T-helper 17 cell (primary cell): ENCODE data around the gene CLCF1. TPM values are rescaled to one million over a fixed set of nuclear protein-coding genes. Genes with fewer than 3 reads are reported as not detected.

Source experiments
- ATAC-seq: fragments of 150-1000 bp; cut with Tn5 transposase; 2 replicates; pipeline ENCODE4 v1.10.0; 2021; ENCODE audit warnings: mild to moderate bottlenecking, moderate library complexity
- DNase-seq, 3 donors: peaks; one replicate each; pipeline versions ENCODE4 v3.0.0 to v3.0.0-alpha.2; 2020 to 2021
- H3K9me3 ChIP-seq: one replicate; pipeline ENCODE4 v1.7.0; 2013; ENCODE audit warnings: low read length, mild to moderate bottlenecking; ENCODE audit not compliant: control insufficient read depth, poor library complexity, severe bottlenecking
- H3K27ac Mint-ChIP-seq: one replicate; pipeline ENCODE4 v1.8.0; 2022; ENCODE audit warnings: mild to moderate bottlenecking, moderate library complexity, mixed read lengths
- H3K27me3 Mint-ChIP-seq: one replicate; pipeline ENCODE4 v1.8.0; 2022; ENCODE audit warnings: mixed read lengths
- H3K36me3 Mint-ChIP-seq: one replicate; pipeline ENCODE4 v1.8.0; 2022; ENCODE audit warnings: low read depth, mixed read lengths
- H3K4me1 Mint-ChIP-seq: one replicate; pipeline ENCODE4 v1.8.0; 2022; ENCODE audit warnings: mild to moderate bottlenecking, mixed read lengths
- H3K4me3 Mint-ChIP-seq: one replicate; pipeline ENCODE4 v1.8.0; 2022; ENCODE audit warnings: mild to moderate bottlenecking, moderate library complexity, mixed read lengths
- total RNA-seq, 4 donors: library from RNA in 2 of 4; stranded (reverse) in 2 of 4; gene quantifications; one replicate each; pipeline ENCODE4 v1.2.3 and lab custom pipeline; 2022 to 2026

Gene CLCF1
- total RNA-seq (1 to 10 TPM; 7.3 to 7.5 TPM), total RNA-seq (lab: John Stamatoyannopoulos, UW) (6.4 to 7.5 reads per million in 2 donors)

DNA sequence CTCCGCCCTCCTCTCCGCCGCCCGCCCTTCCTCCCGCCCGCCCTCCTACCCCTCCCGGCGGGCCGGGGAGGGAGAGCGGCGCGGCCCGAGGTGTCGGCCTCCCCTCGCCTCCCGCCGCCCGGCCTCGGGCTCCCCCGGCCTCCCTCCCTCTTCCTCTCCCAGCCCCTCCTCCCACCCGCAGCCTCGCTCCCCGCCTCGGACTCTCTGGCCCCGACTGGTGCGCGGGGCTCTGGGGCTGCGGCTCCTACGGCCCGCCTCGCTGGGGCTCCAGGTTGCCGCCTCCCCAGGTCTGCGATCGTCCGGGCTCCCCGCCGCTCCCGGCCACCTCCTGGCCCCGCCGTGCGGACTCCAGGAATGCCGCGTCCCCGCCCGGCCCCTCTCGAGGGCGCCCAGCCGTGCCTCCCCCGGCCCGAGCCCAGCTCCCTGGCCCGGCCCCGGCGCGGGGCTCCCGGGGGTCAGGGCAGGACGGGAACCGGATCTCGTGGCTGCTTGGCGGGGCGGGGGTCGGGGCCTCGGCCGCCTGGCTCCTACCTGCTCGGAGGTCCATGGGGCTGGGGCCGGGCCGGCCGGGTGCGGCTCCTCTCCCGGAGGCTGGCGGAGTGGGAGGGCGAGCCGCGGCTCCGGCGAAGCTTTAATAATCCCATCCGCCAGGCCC is at the start of gene CLCF1:
TSS of gene CLCF1 (minus strand) at position 606 of the 655 bp plus-strand sequence. CDS start at position 547, 59 bp downstream.
- Mint-ChIP-seq H3K36me3 (peaks cover 8% of the 10 kb centered on the region), H3K4me3 (peak within 1 kb of the TSS; percentile 98), H3K4me1 (peaks cover 51% of the 10 kb centered on the region), H3K27ac (peak within 1 kb of the TSS; percentile 79), H3K27me3 (no peaks in the 10 kb centered on the region)
- no peak for DNase-seq
- ATAC-seq: peak; percentile 26
- H3K9me3 ChIP-seq: no peaks in the 10 kb centered on the region

DNA sequence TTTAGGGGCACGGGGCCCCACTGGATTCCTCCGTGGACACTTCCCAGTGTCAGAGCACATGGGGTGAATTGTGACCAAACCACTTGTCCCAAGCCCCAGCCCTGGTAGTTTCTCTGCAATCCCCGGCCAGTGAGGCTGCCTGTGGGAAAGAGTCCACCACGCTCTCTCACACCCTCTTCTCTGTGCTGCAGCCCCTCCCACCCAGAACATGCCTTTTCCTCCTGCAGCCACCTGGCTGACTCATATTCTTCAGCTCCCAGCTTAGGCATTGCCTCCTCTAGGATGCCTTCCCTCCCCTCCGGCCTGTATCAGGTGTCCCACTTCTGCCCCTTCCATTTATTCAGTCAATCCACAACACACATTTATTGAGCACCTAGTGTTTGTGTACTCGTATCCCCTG is 49.5 kb upstream of the CLCF1 start:
- Mint-ChIP-seq H3K36me3 (no peaks in the 10 kb centered on the region), H3K27me3 (no peaks in the 10 kb centered on the region), H3K27ac (peak overlapping the region; percentile 21), H3K4me1 (peaks cover 36% of the 10 kb centered on the region), H3K4me3 (no peak overlapping the region)
- no peak for ATAC-seq
- H3K9me3 ChIP-seq: no peaks in the 10 kb centered on the region
- DNase-seq: no peak

DNA sequence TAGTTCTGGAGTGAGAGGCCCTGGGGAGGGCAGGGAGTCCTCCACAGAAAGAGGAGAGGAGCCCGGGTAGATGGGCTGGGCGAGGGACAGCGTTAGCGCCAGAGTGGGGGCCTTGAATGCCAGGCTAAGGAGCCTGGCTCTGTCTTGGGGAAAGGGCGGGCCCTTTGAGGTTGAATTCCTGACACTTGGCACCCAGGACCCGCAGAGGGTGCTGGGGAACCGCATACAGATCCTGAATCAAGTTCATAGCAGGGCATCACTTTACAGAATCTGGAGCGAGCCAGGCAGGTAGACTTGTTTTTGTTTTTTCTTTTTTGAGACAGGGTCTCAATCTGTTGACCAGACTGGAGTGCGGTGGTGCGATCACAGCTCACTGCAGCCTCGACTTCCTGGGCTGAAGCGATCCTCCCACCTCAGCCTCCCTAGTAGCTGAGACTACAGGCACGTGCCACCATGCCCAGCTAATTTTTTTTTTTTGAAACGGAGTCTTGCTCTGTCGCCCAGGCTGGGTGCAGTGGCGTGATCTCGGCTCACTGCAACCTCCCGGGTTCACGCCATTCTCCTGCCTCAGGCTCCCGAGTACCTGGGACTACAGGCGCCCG is 48.1 kb upstream of the CLCF1 start:
- no peaks in the 10 kb centered on the region for H3K27me3 Mint-ChIP-seq
- H3K27ac Mint-ChIP-seq: no peak overlapping the region
- H3K9me3 ChIP-seq: no peaks in the 10 kb centered on the region
- peaks cover 43% of the 10 kb centered on the region for H3K4me1 Mint-ChIP-seq
- ATAC-seq (no peak), DNase-seq (no peak)
- H3K4me3 Mint-ChIP-seq: peak overlapping the region; percentile 87
- H3K36me3 Mint-ChIP-seq: no peaks in the 10 kb centered on the region

DNA sequence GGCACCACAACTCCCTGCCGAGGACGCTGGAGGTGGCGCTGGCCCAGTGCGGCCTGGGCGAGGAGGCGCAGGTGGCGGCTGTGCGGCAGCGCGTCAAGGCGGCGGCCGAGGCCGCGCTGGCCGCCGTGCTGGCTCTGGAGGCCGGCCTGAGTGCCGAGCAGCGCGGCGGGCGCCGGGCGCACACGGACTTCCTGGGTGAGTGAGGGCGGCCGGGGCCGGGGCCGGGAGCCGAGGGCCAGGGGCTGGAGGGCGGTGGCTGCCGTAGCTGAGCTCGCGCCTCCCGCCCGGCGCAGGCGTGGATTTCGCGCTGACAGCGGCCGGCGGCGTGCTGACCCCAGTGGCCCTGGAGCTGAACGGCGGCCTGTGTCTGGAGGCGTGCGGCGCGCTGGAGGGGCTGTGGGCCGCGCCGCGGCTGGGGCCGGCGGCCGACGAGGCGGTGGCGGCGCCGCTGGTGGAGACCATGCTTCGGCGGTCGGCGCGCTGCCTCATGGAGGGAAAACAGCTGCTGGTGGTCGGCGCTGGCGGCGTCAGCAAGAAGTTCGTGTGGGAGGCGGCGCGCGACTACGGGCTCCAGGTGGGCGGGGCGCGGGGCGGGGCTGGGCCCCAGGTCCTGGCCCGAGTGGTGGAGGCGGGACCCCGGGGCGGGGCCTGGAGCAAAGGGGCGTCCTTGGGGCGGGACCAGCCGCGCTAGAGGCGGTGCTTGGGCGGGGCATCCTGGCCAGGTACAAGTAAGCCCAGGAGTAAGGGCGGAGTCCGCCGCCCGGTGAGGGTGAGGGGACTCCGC is 47.4 kb upstream of the CLCF1 start:
- no peaks in the 10 kb centered on the region for H3K36me3 Mint-ChIP-seq
- no peaks in the 10 kb centered on the region for H3K9me3 ChIP-seq
- no peaks in the 10 kb centered on the region for H3K27me3 Mint-ChIP-seq
- H3K4me3 Mint-ChIP-seq: peak overlapping the region; percentile 87
- DNase-seq: peak; percentile 98 to 100 (median 99)
- peaks cover 49% of the 10 kb centered on the region for H3K4me1 Mint-ChIP-seq
- no peak overlapping the region for H3K27ac Mint-ChIP-seq
- ATAC-seq: peak; percentile 88

DNA sequence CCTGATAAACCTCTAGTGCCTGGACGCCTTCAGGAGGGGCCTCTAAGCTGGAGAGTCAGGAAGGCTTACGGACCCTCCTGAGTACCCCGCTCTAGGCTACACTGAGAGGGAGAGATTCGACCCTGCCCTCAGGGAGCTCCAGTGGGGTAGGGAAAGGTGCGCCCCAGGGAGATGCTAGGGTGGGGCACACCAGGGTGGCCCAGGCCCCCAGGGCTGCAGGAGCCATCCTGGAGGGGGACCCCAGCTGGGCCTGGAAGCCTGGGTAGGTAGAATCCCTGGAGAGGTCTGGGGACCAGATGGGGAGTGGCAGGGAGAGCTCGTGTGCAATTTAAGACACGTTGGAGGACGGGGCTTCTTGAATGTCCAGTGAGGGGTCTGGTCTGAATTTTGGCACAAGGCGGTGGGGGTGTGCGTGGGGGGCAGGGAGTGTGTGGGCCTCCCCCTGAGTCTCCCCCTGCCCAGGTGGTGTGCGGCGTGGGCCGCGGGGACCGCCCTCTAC is 46.8 kb upstream of the CLCF1 start:
- H3K36me3 Mint-ChIP-seq: no peaks in the 10 kb centered on the region
- ATAC-seq: no peak
- H3K27ac Mint-ChIP-seq: no peak overlapping the region
- no peaks in the 10 kb centered on the region for H3K9me3 ChIP-seq
- H3K27me3 Mint-ChIP-seq: no peaks in the 10 kb centered on the region
- no peak for DNase-seq
- peaks cover 50% of the 10 kb centered on the region for H3K4me1 Mint-ChIP-seq
- H3K4me3 Mint-ChIP-seq: peak overlapping the region; percentile 87

DNA sequence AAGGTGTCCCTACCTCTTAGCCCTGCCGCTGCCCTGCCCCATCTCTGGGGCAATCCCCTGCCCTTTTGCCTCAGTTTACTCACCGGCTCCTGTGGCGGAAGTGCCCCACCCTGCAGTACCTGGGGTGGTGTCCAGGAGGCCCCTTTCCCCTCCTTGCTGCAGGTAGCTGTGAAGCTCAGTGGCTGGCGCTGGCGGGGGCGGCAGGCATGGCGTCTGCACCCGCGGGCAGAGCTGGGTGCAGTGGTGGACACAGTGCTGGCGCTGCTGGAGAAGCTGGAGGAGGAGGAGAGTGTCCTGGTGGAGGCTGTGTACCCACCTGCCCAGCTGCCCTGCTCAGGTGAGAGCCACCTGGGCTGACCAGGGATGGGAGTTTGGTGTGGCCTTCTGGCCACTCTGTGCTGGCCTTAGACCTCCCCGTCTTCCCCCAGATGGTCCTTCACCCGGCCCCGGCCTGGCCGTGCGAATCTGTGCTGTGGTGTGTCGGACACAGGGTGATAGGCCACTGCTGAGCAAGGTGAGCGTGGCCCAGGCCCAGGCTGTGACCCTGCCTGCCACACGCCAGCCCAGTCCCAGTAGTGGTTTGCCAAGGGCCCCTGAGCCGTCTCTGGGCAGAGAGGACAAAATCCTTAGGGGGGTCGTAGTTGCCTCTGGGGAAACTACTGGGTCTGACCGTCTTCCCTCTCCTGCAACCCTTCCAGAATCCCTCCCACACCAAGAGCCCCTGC is 46.1 kb upstream of the CLCF1 start:
- DNase-seq (no peak), ATAC-seq (no peak)
- Mint-ChIP-seq H3K36me3 (no peaks in the 10 kb centered on the region), H3K27ac (peak overlapping the region; percentile 88), H3K4me1 (peaks cover 50% of the 10 kb centered on the region), H3K27me3 (no peaks in the 10 kb centered on the region), H3K4me3 (peak overlapping the region; percentile 87)
- no peaks in the 10 kb centered on the region for H3K9me3 ChIP-seq

DNA sequence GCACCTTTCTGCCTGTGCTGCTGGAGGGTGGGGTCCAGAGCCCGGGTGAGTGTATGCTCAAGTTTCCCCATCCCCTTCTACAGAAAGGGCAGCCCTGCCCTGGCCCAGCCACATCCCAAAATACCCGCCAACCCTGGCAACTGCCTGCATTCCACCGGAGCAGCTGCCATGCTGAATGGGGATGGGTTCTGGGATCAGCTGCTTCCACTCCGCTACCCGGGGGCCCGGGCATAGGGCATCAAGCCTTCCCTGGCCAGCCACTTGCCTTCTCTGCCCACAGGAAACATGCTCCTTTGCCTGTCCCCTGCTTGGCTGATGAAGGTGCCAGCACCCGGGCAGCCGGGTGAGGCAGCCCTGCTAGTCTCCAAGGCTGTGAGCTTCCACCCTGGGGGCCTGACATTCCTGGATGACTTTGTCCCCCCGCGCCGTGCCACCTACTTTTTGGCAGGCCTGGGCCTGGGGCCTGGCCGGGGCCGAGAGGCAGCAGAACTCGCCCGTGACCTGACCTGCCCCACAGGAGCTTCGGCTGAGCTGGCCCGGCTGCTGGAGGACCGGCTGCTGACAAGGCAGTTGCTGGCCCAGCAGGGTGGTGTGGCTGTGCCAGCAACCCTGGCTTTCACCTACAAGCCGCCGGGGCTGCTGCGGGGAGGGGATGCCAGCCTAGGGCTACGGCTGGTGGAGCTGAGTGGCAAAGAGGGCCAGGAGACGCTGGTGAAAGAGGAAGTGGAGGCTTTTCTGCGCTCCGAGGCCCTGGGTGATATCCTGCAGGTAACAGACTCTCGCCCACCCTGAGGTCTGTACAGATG is 45.3 kb upstream of the CLCF1 start:
- peak overlapping the region; percentile 88 for H3K27ac Mint-ChIP-seq
- ATAC-seq (peak; percentile 14), DNase-seq (no peak)
- H3K4me3 Mint-ChIP-seq: peak overlapping the region; percentile 87
- no peaks in the 10 kb centered on the region for H3K36me3 Mint-ChIP-seq
- no peaks in the 10 kb centered on the region for H3K27me3 Mint-ChIP-seq
- peaks cover 50% of the 10 kb centered on the region for H3K4me1 Mint-ChIP-seq
- no peaks in the 10 kb centered on the region for H3K9me3 ChIP-seq

DNA sequence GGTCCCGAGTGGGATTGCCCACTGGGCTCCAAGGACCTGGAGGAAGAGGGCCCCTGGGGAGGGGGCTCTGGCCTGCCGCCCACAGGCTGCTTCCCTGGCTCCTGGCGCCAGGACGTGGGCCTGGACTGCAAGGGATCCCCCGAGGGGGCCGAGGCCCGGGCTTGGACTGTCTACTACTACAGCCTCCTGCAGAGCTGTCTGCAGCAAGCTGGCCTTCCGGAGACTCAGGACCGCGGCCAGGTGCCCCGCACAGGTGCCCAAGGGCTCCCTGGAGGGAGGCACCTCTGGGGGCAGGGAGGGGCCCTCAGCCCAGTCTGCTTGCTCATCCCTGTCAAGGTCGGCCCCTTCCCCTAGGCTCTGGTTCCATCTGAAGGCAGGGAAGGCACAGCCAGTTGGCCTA is 44.0 kb upstream of the CLCF1 start:
- ATAC-seq (no peak), DNase-seq (no peak)
- peak overlapping the region; percentile 49 for H3K4me3 Mint-ChIP-seq
- no peaks in the 10 kb centered on the region for H3K36me3 Mint-ChIP-seq
- no peaks in the 10 kb centered on the region for H3K27me3 Mint-ChIP-seq
- H3K9me3 ChIP-seq: no peaks in the 10 kb centered on the region
- peak overlapping the region; percentile 87 for H3K27ac Mint-ChIP-seq
- H3K4me1 Mint-ChIP-seq: peaks cover 54% of the 10 kb centered on the region

DNA sequence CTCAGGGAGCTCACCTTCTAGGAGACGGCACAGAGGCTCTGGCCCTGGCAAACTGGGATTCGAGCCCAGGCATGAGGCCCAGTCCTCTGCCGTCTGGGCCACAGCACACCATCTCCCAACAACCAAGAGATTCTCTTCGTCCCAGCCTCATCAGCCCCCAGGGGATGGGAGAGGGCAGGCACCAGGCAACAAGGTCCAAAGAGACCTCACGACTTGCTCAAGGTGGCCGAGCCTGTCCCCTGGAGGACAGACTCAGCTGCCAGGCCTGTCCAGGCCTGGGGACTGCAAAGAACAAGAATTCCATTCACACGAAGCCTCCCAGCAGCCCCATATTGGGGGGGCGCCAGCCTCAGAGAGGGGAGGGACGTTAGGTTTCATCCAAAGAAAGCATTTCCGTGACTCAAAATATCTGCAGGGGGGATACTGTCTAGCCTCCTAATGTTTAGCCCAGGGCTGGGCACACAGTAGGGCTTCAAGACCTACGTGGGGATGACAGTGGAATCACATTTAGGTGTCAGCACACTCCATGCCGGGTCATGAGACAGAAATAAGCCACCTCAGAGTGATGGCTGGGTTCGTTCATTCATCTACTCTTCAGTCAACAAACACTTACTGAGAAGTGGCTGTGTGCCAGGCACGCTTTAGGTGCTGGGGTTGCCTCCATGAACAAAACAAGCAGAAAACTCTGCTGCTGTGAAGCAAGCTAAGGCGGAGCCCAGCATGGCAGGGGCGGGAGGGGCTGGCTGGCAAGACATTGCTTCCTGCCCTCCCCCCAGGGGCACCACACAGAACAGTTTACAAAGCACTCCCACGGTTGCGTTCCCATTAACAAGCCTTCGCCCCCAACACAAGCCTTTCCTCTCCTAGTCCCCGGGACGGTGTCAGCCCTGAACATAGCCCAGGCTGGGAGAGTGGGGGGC is 43.3 kb upstream of the CLCF1 start:
- H3K9me3 ChIP-seq: no peaks in the 10 kb centered on the region
- Mint-ChIP-seq H3K4me1 (peaks cover 60% of the 10 kb centered on the region), H3K4me3 (peak overlapping the region; percentile 86), H3K27me3 (no peaks in the 10 kb centered on the region), H3K36me3 (no peaks in the 10 kb centered on the region), H3K27ac (peak overlapping the region; percentile 87)
- peak; percentile 67 to 71 (median 68) for DNase-seq
- ATAC-seq: peak; percentile 65

DNA sequence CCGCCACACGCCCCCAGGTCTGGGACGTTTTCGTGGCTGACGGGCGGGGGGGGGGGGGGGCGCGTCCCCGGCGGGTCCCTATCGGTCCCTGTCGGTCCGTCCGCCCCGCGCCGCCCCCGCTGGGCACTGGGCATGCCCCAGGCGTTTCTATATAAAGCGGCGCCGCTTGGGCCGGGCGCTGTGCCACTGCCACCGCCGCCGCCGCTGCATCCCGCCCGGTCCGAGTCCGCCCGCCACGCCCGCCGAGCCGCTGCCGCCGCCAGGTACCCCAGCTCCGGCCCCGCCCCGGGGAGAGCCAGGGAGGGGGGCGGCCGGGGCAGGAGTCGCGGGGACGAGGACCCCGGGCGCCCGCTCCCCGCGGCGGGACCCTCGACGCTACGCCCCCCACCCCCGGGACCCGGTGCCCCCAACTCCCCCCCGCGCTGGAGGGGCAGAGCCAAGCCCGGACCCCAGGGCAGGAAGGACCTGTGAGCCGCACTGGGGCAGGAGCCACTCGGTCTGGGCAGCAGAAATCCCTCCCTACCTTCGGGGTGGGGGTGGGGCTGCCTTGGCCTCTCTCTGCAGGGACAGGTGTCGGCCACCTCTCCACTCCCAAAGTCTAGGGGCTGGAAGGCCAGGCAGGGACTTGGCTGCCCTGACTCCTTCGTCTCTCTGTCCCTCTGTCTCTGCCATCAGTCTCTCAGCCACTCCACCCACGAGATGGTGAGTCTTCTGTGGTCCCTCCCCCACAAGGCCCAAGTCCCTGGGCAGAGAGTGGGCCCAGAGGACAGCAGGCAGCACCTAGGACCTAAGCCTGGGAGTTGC is 42.3 kb upstream of the CLCF1 start, which contains the start of gene CARNS1:
TSS of gene CARNS1 (plus strand) at position 178 of the 804 bp plus-strand sequence. CDS start at position 700, 522 bp downstream.
- H3K27me3 Mint-ChIP-seq: no peaks in the 10 kb centered on the region
- peak within 1 kb of the TSS; percentile 87 for H3K27ac Mint-ChIP-seq
- ATAC-seq: no peak
- peak within 1 kb of the TSS; percentile 86 for H3K4me3 Mint-ChIP-seq
- no peak for DNase-seq
- no peaks in the 10 kb centered on the region for H3K36me3 Mint-ChIP-seq
- peaks cover 66% of the 10 kb centered on the region for H3K4me1 Mint-ChIP-seq
- no peaks in the 10 kb centered on the region for H3K9me3 ChIP-seq
